Stimulated activated CD8-positive, alpha-beta memory T cell treated with anti-CD3 and anti-CD28 coated beads, Interleukin-2, amount 100 ng/mL, for 48 hours (primary cell): ENCODE data around the gene UBAC2.
"Not testable (repeated sequence)": the region's sequence is repeated elsewhere in the genome, so short reads cannot be mapped to it uniquely, and the experiment has no call there.

Experiments used
- DNase-seq, 2 donors: peaks; one replicate each; pipeline ENCODE4 v3.0.0-alpha.2; 2020; ENCODE audit warnings: low read depth in 2 of 2

Gene UBAC2

DNA sequence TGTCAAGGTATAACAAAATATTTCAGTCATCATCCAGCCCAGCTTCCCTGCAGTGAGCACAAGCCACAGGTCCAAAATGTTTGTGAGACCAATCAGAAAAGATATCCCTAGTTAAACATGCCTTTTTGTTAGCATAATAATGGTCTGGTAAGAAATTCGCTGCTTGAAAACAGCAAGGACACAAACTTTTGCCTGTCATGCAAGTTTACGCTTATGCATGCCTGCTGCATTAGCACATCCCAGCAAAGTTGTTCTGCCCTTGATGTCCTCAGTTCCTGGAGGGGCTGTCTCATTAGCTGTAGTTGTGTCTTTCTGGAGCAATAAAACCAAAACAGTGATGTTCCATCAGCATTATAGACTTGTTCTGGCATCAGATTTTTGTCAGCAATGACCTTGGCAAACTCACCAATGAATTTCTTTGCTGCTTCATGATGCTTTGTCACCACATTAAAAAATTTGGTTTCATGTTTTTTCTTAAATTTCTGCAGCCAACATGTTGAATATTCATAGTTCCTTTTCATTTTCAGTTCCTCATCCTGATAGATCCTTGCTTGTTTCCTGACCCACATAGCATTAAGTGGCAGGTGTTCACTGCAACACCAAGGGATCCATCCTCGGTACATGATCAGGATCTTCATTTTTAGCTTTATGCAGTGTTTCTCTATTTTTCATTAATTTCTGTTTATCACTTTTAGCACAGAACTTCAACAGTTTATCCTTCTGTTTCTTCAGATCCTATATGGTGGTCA, 178.5 kb downstream of the UBAC2 start:
- DNase-seq: no peak

DNA sequence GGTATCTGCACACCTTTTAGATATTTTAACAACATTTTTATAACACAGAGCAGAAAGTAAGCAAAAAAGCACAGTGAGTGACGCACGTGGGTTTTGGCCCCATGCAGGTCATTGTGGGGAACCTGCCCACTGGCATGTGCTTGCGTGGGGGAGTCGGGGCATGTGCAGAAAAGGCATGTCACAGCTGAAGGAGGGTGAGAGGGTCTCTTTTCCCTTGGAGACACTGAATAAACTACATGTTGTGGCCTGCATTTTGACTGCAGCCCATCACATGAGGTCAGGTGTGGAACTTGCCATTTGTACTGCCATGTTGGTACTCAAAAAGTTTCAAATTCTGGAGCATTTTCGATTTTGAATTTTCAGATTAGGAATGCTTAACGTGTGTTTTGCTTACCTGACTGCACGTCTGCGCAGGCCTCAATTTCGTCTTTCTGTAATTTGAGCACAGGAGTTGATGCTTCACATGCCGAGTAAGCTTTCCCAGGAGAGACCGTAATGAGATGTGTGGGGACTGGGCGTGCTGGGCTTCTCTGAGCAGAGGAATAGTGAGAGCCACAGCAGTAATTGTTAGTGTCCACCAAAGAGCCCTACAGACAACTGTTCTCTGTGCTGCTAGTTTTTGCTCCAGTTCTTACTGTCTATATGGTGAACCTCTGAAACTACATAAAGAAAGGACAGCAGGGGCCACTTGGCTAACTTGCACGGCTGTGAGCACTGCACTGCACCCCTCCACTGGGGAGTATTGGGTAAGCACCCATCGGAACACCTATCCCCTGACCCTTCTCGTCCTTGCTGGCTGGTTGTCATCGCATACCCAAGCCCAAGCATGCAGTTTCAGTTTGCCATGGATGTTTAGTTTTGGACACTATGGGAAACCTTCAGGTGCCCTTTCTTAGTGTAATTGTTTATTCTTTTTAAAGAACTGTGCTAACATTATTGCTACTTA, 179.5 kb downstream of the UBAC2 start:
- DNase-seq: no peak

DNA sequence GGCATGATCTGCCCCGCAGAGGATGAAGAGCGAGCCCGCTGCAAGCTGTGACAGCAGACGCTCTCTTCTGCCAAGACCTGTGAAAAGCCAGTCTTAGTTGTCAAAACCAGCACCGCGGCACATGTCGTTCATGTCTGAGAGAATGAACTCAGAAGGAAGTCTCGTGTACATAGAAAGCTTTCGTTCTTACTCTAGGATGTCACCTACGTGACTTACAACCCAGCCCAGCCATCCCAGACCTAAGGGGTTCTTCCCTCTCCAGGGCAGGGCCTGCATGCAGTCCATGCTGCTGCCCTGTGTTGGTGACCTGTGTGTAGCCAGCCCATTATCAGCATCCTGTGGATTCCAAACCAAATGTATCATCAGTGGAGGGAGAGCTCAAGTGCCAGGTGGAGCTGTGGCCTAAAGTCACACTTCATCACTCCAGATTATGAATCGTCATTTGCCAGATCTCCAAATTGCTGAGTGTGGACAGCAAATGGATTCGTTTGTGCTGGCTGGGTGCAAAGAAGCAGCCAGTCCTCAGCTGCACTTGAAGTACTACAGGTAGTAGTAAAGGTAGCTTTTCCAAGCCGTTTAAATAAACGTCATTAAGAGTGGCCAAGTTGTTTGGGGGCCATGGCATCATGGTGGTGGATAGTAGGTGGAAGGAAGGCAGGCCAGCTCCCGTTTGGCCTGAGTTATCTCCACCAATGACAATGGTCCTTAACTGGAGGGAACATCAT, 180.4 kb downstream of the UBAC2 start:
- DNase-seq: peak; percentile 41 to 54

DNA sequence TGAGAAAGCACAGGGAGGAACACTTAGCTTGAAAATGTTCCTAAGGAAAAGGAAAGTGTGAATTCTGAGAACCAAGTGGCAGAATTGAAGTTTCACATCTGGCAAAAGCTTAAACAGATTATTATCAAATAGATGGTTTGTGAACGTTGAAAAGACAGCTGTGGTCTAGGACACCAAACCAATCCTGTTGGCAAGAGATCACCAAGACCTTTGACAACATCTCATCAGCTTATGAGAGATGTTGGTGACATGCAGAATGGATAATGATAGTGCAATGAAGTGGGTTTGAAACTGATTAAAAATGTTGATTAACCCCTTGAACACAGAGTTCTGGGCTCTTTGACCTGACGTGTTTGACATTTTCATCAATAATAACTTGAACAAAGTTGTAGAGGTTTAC, 181.1 kb downstream of the UBAC2 start:
- DNase-seq: no peak

DNA sequence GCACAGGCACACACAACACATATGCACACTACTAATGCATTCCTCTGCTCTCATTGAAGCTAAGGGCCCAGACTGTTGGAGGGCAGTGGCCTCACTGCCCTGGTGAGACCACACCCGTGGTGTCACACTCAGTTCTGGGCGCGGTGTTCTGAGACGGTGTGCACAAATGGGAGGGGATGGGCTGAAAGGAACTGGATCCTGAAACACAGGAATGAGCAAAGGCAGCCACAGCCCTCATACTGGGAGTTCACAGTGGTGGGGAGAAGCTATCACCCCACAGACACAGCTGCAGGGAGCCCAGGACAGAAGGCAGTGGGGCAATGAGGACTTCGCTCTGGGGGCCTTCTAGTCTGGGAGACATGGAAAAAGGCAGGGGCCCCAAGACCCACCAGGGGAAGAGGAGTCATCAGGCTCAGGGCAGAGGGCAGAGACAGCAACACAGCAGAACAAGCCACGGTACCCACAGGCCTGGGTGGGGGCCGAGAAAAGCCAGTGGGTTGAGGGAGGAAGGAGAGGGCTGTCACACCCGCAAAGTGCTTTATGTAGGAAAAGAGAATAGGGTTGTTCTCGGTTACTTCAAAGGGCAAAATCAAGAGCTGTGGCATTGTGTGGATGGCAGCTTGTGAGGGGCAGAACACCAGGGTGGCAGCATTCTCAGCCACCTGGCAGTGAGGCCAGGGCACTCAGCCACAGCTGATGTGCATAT, 181.9 kb downstream of the UBAC2 start:
- peak in 1 of 2 donors; percentile 40 for DNase-seq

DNA sequence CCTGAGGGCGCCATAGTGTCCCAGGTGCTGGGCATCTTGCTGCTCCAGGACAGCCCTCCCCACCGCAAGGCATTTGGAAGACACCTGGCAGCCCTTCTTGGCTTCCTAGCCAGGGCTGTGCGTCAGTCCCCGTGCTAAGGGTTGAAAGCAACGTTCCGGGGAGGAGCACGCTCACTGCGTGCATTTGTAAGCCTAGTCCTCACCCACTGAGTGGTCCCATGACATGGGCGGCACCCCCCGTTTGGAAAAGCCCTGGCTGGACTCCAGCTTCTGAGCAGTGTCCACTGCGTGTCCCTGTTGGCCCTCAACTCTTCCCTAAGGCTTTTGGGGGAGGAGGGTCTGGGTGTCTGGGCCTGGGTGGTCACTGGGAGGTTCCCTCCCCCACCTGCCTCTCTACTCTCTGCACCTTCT, 182.9 kb downstream of the UBAC2 start:
- DNase-seq: no peak

DNA sequence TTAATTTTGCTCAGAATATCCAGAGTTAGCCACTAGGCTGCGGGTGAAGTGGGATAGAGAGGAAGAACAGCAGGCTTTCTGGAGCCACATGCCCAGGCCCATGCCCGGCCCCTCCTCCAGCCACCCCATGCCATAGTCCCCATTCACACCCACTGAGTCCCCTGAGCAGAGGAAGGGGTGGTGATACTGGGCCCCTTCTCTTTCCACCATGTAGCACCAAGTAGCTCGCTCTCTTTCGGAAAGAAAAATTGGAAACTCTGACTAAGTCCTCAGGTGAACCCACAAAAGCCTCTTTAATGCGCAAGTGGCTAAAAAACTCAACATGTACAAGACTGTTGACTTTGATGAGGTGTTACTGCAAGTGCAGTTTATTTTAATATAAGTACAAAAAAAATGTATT, 183.3 kb downstream of the UBAC2 start:
- no peak for DNase-seq

DNA sequence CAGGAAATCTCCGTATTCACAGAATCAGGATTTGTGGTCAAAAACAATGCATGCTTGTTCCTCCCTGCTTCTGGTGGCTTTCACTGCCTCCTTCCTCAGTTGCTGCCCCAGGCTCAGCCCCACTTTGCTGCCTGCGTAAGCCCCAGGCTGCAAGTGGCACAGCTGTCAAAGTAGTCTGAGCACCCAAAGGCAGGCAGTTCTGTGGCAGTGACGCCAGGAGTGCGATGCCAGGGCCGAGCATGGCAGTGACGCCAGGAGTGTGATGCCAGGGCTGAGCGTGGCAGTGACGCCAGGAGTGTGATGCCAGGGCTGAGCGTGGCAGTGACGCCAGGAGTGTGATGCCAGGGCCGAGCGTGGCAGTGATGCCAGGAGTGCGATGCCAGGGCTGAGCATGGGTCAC, 183.8 kb downstream of the UBAC2 start:
- no peak for DNase-seq

DNA sequence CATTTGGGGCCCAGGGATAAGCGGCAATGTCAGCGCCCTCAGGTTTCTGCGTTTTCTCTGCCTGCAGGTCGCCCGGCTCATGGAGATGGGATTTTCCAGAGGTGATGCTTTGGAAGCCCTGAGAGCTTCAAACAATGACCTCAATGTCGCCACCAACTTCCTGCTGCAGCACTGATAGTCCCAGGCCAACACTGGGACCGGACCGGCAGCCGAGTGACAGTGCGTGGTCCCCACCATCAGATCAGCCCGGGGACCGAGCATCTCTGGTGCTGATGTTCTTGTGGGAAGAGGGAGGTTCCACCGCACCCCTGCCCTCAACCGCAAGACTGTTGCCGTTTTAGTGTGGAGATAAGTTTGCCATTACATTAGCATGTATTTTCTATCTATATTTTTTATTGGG, 184.5 kb downstream of the UBAC2 start:
- no peak for DNase-seq

DNA sequence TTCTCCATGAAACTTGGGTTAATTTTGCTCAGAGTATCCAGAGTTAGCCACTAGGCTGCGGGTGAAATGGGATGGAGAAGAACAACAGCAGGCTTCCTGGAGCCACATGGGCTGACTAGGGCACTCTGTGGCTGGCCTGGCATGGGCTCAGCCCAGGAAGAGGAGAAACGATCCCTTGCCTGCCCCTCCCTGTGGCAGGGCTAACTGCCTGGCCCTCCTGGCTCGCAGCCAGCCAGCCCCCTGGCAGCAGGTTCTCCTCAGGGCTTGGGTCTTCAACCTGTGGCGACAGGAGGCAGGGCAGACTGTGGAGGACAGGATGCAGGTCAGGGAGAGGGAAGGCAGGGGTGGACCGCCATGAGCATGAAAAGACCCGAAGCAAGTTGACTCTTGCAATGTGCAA, 185.3 kb downstream of the UBAC2 start:
- DNase-seq: no peak

DNA sequence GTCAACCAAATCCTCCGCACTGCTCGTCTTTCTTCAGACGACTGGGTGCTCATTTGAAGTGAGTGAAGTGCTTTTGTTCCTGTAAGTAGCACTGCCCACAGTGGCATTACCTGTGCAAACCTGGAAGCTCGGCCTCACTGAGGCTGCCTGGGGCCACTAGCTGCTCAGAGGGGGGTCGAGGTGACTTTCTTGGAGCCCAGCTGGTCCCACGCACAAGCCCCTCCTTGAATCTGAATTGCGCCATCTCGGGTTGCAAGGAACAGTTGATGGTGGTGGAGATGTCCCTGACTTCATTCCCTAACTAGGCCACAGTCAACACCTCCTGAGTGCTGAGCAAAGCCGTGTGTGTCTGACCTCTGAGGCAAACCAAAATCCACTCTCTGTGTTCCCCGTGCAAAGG, 185.8 kb downstream of the UBAC2 start:
- no peak for DNase-seq

DNA sequence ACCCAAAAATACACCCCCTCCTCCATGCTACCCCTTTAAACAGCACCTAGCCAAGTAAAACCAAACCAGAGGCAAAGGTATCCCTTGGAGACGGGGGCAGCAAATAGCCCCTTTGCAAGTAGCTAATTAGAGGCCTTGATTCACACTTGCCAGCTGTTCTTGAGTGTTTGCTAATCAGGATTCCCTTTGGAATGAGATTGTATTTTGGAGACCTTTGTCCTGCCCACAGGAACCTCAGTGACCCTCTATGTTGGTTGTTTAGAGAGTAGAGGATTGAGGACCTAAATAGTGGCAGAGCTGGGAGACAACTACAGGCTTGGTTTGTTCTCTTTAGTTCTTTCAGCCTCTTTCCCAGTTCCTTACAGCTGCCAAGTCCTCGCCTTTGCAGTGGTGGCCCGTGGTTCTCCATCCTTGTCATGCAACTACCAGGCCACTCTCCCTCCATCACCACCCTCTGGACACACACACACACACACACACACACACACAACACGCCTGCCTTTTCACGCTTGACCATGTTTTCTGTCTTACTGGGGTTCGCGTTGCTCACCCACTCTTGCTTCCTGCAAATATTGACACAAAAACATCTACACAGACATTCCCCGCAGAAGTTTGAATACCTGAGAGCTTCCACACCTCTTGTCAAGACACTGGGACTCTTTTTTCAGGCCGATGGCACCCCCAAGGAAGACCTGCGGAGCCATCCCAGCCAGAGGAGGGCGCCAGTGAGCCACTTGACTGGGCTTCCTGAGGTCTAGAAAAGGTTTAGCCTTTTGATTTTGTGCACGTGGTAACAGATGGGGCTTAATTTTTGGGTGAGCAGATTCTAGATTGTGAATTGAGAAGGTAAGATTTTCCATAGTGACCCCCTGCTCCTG, 186.5 kb downstream of the UBAC2 start:
- DNase-seq: peak; percentile 85 to 92

DNA sequence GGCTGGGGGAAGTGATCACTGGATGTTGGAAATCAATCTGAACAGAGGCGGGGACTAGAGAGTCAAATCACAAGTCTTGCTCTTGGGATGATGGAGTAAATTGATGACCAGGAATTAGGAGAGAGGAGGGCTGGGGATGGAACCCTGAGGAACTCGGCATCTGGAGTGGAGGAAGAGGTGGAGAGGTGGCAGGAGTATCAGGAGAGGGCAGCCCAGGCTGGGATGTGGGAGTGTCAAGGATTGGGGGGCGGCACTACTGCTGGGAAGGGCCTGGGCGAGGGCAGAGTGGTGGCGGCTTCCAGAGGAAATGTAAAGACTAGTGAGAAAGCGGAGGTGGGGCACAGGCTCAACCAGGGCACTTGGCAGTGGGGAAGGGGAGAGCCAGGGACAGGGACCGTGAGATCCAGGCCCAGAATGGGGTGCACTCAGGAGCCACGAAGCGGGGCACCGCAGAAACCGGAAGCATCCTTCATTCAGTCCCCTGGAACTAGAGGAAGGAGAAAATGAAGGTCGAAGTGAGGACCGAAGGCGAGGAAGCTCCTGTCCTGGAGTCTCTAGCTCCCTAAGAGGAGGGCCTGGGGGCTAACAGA, 187.8 kb downstream of the UBAC2 start:
- no peak for DNase-seq

DNA sequence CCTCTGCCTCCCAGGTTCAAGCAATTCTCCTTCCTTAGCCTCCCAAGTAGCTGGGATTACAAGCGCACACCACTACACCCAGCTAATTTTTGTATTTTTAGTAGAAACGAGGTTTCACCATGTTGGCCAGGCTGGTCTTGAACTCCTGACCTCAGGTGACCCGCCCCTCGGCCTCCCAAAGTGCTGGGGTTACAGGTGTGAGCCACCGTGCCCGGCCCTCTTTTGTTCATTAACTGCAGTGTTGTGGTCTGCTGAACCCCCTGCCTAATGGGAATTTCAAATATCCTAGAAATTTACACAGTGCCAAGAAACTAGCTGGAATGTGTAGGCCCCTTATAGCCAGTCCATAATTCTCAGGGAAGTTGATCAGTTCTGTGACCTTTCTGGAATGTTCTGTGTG, 188.4 kb downstream of the UBAC2 start:
- not testable (repeated sequence) for DNase-seq

DNA sequence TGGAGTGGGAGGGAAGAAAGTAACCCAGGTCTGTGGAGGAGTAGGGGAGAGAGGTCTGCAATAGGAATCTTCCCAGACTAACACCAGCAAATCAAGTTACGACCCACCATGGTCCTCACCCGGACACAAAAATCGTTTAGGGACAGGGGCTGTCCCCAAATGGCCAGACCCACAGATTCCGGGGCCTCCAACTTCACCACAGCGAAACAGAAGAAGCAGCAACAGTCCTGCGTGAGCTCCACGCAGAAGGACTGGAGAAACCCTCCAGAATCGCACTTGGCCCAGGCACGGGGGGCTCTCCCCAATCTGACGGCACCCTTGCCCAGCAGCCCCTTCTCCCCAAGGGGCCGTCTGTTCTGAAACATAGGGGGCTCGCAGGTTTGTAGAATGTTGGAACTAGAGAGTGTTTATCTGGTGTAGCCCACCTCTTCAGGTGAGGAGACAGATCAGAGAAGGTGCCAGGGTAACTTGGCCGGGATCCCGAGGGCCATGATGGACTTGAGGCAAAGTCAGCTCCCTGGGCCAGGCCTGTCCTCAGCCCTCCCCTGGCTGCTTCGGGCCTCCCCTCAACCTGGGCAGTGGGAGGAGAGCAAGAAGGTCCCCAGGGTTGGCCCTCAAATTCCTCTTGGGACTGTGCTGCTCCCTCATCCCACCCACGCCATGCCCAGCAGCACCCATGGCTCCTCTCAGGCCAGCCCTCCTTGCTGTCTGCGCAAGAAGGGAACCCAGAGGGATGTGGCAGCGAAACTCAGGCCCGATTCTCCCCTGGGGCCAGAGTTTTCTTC, 189.1 kb downstream of the UBAC2 start:
- no peak for DNase-seq

DNA sequence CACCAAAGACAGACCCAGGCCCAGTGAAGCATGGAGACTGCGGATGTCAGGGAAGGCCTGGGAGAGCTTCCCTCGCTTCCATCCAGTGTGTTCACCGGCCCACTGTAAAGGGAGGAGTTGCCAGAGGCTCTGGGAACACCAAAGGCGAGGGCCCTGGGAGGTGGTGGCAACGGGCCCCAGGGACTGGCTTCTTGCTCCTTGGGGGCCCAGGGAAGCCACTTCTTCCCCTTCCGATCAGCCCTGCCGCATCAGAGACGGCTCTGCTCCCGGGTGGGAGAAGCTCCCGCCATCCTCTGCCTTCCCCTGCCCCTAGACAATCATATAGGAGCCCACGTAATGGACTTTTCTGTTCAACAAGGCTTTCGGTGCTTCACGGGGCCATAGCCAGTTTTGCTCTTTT, 189.9 kb downstream of the UBAC2 start:
- no peak for DNase-seq

DNA sequence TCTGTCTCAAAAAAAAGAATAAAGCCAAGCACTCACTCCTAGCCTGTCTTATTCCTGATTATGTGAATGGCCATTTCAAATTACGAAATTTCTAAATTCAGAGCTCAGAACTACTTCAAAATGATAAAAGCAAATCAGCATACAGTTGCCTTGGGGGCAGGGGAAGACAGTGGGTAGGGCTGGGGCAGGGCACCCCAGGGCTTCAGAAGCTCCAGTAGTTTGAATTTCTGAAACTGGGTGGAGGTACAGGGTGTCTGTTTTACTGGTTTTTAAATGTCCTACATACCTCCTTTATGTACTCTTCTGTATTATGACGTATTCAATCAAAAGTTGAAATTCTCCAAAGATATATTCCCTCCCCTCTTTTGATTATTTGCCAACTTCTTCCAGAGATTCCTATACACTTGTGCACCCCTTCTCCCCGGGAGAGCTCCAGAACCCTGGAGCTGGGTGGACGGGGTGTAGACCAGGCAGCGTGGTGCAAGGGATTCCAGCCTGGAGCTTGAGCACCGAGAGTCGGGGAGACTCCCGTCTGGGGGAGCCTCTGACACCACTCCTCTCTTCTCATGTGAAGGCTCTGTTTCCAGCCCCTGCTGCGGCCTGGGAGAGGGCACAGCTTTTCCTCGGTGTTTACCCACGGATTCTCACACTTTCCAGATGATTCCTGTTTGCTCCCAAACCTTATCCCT, 191.3 kb downstream of the UBAC2 start:
- DNase-seq: no peak

DNA sequence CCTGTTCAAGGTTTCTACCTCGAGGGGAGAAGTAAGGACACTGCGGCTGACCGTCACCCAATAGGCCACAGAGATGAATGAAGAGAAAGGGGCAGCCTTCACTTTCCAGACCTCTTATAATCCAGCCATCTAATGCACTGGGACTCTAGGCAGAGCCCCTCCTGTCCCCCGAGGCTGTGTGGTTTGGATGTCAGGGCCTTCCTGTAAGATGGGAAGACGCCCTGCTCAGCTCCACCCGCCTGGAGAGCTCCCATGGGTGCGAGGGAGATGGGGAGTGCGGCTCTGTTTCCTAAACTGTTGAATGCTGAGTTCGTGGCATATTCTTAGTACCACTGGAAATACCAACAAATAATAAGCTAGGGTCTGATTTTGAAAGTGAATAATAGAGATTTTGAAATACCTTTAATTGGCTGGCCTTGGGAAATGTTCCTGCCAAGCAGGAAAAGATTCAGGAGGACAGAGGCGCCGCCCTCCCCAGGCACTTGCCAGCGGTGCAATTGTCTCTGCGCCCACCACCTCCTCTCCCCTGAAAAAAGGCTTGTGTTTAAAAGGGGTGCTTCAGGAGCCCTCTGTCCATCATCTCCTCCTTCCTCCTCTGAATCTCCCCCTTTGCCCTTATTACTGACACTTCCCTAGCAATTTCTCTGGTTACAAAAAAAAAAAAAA, 191.9 kb downstream of the UBAC2 start:
- no peak for DNase-seq
